HEK293 (cell line): ENCODE results near the gene CA12.

ENCODE experiments used
- CTCF ChIA-PET: fragments of 350-600 bp; formaldehyde crosslinking; extraction: SDS; loops from one replicate; lab custom pipeline; 2021; ENCODE audit warnings: antibody characterized with exemption; lab: Yijun Ruan, JAX
- POLR2A ChIA-PET: fragments of 300-600 bp; formaldehyde crosslinking; extraction: SDS; loops from one replicate; lab custom pipeline; 2020; ENCODE audit warnings: antibody characterized with exemption, inconsistent platforms; lab: Yijun Ruan, JAX
- H3K27ac ChIP-seq: fragments of 200-500 bp; sonication (Bioruptor generic); 2 replicates; pipeline ENCODE4 v1.5.1; 2014; ENCODE audit warnings: low read depth, low read length, control low read depth, inconsistent platforms; ENCODE audit errors: extremely low read depth
- H3K36me3 ChIP-seq, 2 experiments: fragments of 200-500 bp in 1 of 2; sonication (Bioruptor generic) in 1 of 2; 1 replicate in 1 of 2; 2 replicates in 1 of 2; pipeline ENCODE4 v1.5.1; 2014 to 2017; ENCODE audit warnings: inconsistent platforms in 2 of 2, low read length in 2 of 2; ENCODE audit not compliant: control insufficient read depth in 2 of 2, insufficient read depth in 1 of 2
- H3K4me1 ChIP-seq: fragments of 200-500 bp; sonication (Bioruptor generic); 2 replicates; pipeline ENCODE4 v1.5.1; 2014; ENCODE audit warnings: mild to moderate bottlenecking, low read length, inconsistent platforms; ENCODE audit not compliant: control insufficient read depth, insufficient read depth
- H3K4me3 ChIP-seq: 2 replicates; pipeline ENCODE4 v1.5.1; 2011; ENCODE audit warnings: low read depth, mild to moderate bottlenecking, control low read depth, low read length, moderate library complexity
- H3K9me3 ChIP-seq: fragments of 200-500 bp; sonication (Bioruptor generic); 2 replicates; pipeline ENCODE4 v1.5.1; 2014; ENCODE audit warnings: low read depth, low read length, inconsistent platforms; ENCODE audit not compliant: control insufficient read depth, insufficient read depth
- ELK4 ChIP-seq: IDR thresholded peaks from 2 replicates; pipeline ENCODE4 v1.6.1; 2011; ENCODE audit warnings: mild to moderate bottlenecking, low read depth, low read length, borderline replicate concordance
- KLF1 ChIP-seq: fragments of 450-650 bp; formaldehyde crosslinking; IDR thresholded peaks from 2 replicates; pipeline ENCODE4 v1.5.1; 2016; ENCODE audit warnings: missing biosample characterization, missing genetic modification characterization
- KLF7 ChIP-seq: fragments of 450-650 bp; formaldehyde crosslinking; IDR thresholded peaks from 2 replicates; pipeline ENCODE4 v1.5.1; 2016; ENCODE audit warnings: missing biosample characterization, missing genetic modification characterization, borderline replicate concordance
- MYNN ChIP-seq: fragments of 450-650 bp; formaldehyde crosslinking; IDR thresholded peaks from 2 replicates; pipeline ENCODE4 v1.5.1; 2016; ENCODE audit warnings: missing biosample characterization, missing genetic modification characterization, borderline replicate concordance
- SALL2 ChIP-seq: fragments of 450-650 bp; formaldehyde crosslinking; IDR thresholded peaks from 2 replicates; pipeline ENCODE4 v1.5.0; 2017; ENCODE audit warnings: missing biosample characterization, mild to moderate bottlenecking, missing genetic modification characterization, borderline replicate concordance
- TRIM28 ChIP-seq: IDR thresholded peaks from 2 replicates; pipeline ENCODE4 v1.6.1; 2011; ENCODE audit warnings: low read length, control low read depth, borderline replicate concordance
- ZBTB48 ChIP-seq: fragments of 450-650 bp; formaldehyde crosslinking; IDR thresholded peaks from 2 replicates; pipeline ENCODE4 v1.5.1; 2016; ENCODE audit warnings: missing biosample characterization, missing genetic modification characterization
- ZFP37 ChIP-seq: fragments of 450-650 bp; formaldehyde crosslinking; IDR thresholded peaks from 2 replicates; pipeline ENCODE4 v1.5.1; 2016; ENCODE audit warnings: missing biosample characterization, missing genetic modification characterization
- ZNF140 ChIP-seq: fragments of 450-650 bp; formaldehyde crosslinking; IDR thresholded peaks from 2 replicates; pipeline ENCODE4 v1.5.1; 2016; ENCODE audit warnings: missing biosample characterization, missing genetic modification characterization
- ZNF398 ChIP-seq: fragments of 450-650 bp; formaldehyde crosslinking; IDR thresholded peaks from 2 replicates; pipeline ENCODE4 v1.5.1; 2017; ENCODE audit warnings: missing biosample characterization, missing genetic modification characterization
- ZNF426 ChIP-seq: fragments of 450-650 bp; formaldehyde crosslinking; IDR thresholded peaks from 2 replicates; pipeline ENCODE4 v1.5.1; 2017; ENCODE audit warnings: missing biosample characterization, missing genetic modification characterization, mild to moderate bottlenecking, inconsistent platforms, moderate library complexity
- ZNF645 ChIP-seq: fragments of 450-650 bp; formaldehyde crosslinking; IDR thresholded peaks from 2 replicates; pipeline ENCODE4; 2016; ENCODE audit warnings: missing biosample characterization, missing genetic modification characterization
- ZNF792 ChIP-seq: fragments of 450-650 bp; formaldehyde crosslinking; IDR thresholded peaks from 2 replicates; pipeline ENCODE4 v1.5.1; 2016; ENCODE audit warnings: missing biosample characterization, missing genetic modification characterization
- TF ChIP-seq, protein P1 (sequence below): fragments of 450-650 bp; formaldehyde crosslinking; IDR thresholded peaks from 2 replicates; pipeline ENCODE4 v1.5.0; 2017; ENCODE audit warnings: missing biosample characterization, missing genetic modification characterization, borderline replicate concordance
- TF ChIP-seq, protein P2 (sequence below): fragments of 450-650 bp; formaldehyde crosslinking; IDR thresholded peaks from 2 replicates; pipeline ENCODE4 v1.5.1; 2016; ENCODE audit warnings: missing biosample characterization, missing genetic modification characterization
- TF ChIP-seq, protein P3 (sequence below): fragments of 450-650 bp; formaldehyde crosslinking; IDR thresholded peaks from 2 replicates; pipeline ENCODE4 v1.5.1; 2017; ENCODE audit warnings: missing biosample characterization, mild to moderate bottlenecking, missing genetic modification characterization, moderate library complexity

The CA12 gene

DNA sequence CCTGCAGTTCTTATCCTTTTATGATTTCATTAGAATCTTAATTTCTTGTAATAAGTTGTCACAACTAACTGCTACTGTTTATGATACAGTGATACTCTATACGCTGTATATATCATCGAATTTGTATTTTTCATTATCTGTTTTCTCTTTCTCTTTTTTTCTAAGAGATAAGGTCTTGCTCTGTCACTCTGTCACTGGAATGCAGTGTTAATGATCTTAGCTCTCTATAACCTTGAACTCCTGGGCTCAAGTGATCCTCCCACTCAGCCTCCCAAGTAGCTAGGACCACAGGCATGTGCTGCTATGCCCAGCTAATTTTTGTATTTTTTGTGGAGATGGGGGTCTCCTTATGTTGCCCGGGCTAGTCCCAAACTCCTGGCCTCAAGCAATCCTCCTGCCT is 89.4 kb downstream of the CA12 start:
- CTCF ChIA-PET: interaction anchor here (0.6 to 4.8 kb wide), 5 partner anchors 10 to 122 kb away, joined by 3 to 43 read pairs (median 5); no protein-coding TSS in a partner anchor
- no peaks in the 10 kb centered on the region for H3K9me3 ChIP-seq
- TF ChIP-seq ZNF645 (tag by site-specific recombination) (no peak), ELK4 (no peak), ZBTB48 (tag by site-specific recombination) (no peak), TRIM28 (no peak), ZNF140 (no peak), ZNF398 (no peak)
- TF ChIP-seq, protein P1, sequence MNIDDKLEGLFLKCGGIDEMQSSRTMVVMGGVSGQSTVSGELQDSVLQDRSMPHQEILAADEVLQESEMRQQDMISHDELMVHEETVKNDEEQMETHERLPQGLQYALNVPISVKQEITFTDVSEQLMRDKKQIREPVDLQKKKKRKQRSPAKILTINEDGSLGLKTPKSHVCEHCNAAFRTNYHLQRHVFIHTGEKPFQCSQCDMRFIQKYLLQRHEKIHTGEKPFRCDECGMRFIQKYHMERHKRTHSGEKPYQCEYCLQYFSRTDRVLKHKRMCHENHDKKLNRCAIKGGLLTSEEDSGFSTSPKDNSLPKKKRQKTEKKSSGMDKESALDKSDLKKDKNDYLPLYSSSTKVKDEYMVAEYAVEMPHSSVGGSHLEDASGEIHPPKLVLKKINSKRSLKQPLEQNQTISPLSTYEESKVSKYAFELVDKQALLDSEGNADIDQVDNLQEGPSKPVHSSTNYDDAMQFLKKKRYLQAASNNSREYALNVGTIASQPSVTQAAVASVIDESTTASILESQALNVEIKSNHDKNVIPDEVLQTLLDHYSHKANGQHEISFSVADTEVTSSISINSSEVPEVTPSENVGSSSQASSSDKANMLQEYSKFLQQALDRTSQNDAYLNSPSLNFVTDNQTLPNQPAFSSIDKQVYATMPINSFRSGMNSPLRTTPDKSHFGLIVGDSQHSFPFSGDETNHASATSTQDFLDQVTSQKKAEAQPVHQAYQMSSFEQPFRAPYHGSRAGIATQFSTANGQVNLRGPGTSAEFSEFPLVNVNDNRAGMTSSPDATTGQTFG (tag by site-specific recombination): no peak
- TF ChIP-seq, protein P2, sequence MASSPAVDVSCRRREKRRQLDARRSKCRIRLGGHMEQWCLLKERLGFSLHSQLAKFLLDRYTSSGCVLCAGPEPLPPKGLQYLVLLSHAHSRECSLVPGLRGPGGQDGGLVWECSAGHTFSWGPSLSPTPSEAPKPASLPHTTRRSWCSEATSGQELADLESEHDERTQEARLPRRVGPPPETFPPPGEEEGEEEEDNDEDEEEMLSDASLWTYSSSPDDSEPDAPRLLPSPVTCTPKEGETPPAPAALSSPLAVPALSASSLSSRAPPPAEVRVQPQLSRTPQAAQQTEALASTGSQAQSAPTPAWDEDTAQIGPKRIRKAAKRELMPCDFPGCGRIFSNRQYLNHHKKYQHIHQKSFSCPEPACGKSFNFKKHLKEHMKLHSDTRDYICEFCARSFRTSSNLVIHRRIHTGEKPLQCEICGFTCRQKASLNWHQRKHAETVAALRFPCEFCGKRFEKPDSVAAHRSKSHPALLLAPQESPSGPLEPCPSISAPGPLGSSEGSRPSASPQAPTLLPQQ: no peak
- TF ChIP-seq, protein P3, sequence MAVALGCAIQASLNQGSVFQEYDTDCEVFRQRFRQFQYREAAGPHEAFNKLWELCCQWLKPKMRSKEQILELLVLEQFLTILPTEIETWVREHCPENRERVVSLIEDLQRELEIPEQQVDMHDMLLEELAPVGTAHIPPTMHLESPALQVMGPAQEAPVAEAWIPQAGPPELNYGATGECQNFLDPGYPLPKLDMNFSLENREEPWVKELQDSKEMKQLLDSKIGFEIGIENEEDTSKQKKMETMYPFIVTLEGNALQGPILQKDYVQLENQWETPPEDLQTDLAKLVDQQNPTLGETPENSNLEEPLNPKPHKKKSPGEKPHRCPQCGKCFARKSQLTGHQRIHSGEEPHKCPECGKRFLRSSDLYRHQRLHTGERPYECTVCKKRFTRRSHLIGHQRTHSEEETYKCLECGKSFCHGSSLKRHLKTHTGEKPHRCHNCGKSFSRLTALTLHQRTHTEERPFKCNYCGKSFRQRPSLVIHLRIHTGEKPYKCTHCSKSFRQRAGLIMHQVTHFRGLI (tag by site-specific recombination): no peak
- TF ChIP-seq, all 188 proteins: peak for 0
- Histone ChIP-seq H3K4me3 (no peak overlapping the region), H3K36me3 (no peaks in the 10 kb centered on the region; a peak in 1 of 3 replicates), H3K27ac (no peak overlapping the region), H3K4me1 (no peaks in the 10 kb centered on the region)
- POLR2A ChIA-PET: interaction anchor here (1.1 kb wide), 1 partner anchor 212 kb away, joined by 3 read pairs; the partner anchor contains the start of gene USP3

DNA sequence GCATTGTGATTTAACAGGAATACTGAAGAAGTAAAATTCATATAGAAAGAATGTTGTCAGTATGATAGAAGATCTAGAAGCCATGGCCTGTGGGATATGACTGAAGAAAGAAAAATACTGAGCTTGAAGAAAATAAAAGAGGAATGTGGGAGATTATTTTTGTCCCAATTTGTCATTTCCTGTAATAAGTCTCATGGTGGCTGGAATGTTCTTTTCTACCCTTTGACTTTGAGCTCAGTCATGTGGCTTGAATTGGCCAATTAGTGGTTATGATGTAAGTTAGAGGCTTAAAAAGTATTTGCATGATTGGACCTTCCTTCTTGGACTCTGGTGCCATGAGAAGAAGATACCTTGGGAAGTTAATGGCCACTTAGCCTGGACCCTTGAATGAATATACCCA is 90.1 kb downstream of the CA12 start:
- no peak overlapping the region for H3K27ac ChIP-seq
- H3K4me1 ChIP-seq: no peaks in the 10 kb centered on the region
- no peak for TF ChIP-seq SALL2
- no peak for TF ChIP-seq ZNF792 (tag by site-specific recombination)
- TF ChIP-seq KLF7 (tag by site-specific recombination): no peak
- TF ChIP-seq ZFP37 (tag by site-specific recombination): no peak
- TF ChIP-seq MYNN (tag by site-specific recombination): no peak
- no peak for TF ChIP-seq ZNF426 (tag by site-specific recombination)
- TF ChIP-seq KLF1: no peak
- ChIA-PET CTCF (interaction anchor here (0.6 to 4.8 kb wide), 4 partner anchors 11 to 113 kb away, joined by 3 to 43 read pairs (median 5); no protein-coding TSS in a partner anchor), POLR2A (interaction anchor here (0.6 kb wide), 1 partner anchor 98 kb away, joined by 4 read pairs; no protein-coding TSS in a partner anchor)
- no peak overlapping the region for H3K4me3 ChIP-seq
- no peaks in the 10 kb centered on the region; a peak in 1 of 3 replicates for H3K36me3 ChIP-seq
- H3K9me3 ChIP-seq: no peaks in the 10 kb centered on the region
